ENCODE results near the gene CYP4X1. TPM values are rescaled to one million over a fixed set of nuclear protein-coding genes. Genes with fewer than 3 reads are reported as not detected.

The CYP4X1 gene
- total and polyA plus RNA-seq, 2 of the 8 experiments (the other 6 are each of a cell fraction or from before 2014, with no cell fraction given): 1.3 to 3.5 TPM

DNA sequence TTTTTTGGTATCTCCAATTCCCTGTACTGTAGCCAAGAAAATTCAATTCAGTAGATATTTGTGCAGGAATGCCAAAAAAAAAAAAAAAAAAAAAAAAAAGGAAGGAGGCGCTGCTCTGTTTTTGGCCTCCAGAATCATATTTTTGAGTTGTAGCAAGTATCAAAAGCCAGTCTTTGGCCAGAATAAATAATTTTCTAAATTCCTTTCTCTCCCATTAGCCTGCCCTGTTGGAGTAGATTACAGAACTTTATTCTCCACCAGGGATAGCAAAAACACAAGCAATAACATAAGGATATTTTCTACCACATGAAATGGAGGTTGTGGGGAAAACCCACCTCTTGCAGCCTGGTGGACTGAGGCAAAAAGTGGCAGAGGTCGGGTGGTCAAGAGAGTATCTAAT lies 2.4 kb upstream of the CYP4X1 start (continued):
- TF ChIP-seq EP300 (IDR thresholded peaks at IDR 0.05; ENCODE audit: borderline replicate concordance in 1 of 2, low read depth in 2 of 2, low read length in 2 of 2) (no peak), POLR2A (IDR thresholded peaks at IDR 0.05; ENCODE audit: control extremely low read depth in 1 of 2, low read depth in 2 of 2, low read length in 2 of 2) (no peak), SP2 (IDR thresholded peaks at IDR 0.05; ENCODE audit: low read length) (no peak), POLR2AphosphoS5 (IDR thresholded peaks at IDR 0.05; ENCODE audit: low read depth, low read length) (no peak), SRF (IDR thresholded peaks at IDR 0.05; ENCODE audit: low read depth, low read length) (no peak), CBX5 (IDR thresholded peaks at IDR 0.05; ENCODE audit: low read depth, low read length) (no peak), CREB1 (IDR thresholded peaks at IDR 0.05) (no peak)
